NCI-H69 (cell line): ENCODE results near the gene ATP7A.

Experiments
- DNase-seq: peaks from one replicate; lab custom pipeline; 2025; lab: John Stamatoyannopoulos, UW

The ATP7A gene

DNA sequence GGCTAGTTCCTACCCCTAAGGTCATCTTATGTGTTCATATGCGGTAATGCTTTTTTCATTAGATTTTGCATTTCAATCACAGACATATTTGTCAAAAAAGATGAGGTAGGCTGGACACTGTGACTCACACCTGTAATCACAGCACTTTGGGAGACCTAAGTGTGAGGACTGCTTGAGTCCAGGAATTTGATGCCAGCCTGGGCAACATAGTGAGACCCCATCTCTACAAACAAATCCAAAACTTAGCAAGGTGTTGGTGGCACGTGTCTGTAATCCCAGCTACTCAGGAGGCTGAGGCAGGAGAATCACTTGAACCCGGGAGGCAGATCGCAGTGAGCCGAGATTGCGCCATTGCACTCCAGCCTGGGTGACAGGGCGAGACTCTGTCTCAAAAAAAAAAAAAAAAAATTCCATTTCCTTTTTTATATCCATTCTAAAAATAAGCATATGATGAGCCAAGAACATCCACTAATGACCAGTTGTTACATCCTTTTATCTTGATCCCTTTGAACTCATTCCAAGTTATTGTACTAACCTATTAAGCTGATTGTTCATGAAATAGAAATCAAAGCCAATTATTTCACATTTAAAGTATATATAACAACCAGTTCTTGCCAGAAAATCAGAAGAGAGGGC lies 35.5 kb downstream of the ATP7A start:
- DNase-seq = no peak

DNA sequence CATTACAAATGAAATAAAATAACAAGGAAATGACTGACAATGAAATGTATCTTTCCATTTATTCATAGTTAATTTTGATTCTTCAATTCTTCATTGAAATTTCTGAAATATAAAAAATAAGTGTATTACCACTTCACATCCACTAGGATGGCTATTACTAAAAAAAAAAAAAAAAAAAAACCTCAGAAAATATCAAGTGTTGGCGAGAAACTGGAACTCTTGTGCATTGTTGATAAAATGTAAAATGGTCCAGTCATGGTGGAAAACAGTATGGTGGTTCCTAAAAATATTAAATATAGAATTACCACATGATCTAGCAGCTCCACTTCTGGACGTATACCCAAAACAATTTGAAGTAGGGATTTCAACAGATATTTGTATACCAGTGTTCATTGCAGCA lies 36.1 kb downstream of the ATP7A start:
- no peak for DNase-seq

DNA sequence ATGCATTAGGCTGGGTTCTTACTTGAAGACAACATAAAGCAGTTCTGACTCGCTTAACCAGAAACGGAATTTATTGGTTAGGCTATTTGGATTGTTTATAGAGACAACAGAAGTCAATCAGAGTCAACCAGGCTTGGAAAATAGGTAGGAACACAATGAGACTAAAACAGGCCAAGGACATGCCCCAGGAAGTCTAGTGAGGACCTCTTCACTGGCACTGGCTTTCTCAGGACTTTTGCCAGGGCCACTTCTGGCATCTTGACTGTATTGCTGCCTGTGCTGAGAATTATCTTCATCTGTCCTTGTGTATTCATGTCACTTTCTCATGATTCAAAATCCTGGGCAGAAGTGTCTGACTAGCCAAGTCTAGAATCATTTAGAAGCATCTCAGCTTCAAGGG lies 39.3 kb downstream of the ATP7A start:
- no peak for DNase-seq

DNA sequence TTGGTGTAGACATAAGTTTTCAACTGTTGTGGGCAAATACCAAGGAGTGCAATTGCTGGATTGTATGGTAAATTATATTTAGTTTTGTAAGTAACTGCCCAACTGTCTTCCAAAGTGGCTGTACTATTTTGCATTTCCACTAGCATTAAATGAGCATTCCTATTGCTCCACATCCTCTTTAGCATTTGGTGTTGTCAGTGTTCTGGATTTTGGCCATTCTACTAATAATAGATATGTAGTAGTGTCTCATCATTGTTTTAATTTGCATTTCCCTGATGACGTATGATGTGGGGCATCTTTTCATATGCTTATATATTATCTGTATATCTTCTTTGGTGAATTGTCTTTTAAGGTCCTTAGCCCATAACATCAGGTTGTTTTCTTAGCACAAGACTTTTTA lies 41.7 kb downstream of the ATP7A start:
- DNase-seq = no peak

DNA sequence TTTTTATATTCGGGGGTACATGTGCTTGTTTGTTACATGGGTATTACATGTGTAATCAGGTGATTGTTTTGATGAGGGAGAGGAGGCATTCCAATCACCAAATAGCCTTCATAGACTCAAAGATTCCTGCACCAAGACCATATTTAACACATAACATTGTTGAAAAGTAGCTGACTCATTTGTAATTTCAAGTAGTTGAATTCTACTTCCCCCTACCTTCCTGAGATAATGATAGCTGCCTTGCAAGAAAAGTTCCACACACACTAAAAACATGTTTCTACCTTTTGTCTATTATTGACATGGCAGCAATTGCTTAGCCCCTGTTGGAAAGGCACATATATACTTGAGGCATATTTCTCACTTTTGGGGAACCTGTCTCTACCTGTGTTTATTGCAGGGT lies 42.8 kb downstream of the ATP7A start:
- no peak for DNase-seq

DNA sequence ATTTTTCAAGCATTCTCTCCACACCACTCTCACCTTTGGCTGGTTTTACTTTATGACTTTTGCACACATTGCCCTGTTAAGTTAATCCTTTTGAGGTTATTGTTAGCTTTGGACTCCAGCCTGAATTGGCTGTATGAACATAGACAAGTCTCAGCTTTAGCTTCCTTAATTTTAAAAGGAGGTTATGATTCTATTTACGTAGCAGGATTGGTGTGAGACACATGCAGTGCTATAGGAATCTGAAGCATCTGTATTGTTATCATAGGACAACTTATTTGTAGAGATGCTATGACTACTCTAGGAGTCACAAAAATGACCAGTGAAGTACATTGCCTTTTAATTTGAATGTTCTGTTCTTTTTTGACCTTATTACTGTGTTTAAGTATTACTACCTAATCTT lies 43.2 kb downstream of the ATP7A start:
- no peak for DNase-seq

DNA sequence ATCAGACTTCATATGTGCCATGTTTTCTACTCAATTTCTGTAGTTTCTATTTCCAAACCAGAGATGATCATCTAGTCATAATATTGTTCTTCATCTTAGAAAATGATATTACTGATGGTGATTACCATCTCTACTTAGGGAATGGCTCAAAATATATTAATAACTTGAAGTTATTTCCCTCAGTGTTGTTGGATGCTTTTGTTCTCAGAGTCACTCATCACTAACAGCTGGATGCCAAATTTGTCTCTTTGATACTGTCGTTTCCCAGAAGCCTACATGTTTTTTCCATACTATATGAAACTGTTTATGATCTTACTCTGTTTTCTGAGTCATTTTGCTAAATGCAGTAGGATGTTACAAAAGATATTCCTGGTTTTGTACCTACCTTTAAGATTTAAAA lies 50.1 kb downstream of the ATP7A start:
- no peak for DNase-seq

DNA sequence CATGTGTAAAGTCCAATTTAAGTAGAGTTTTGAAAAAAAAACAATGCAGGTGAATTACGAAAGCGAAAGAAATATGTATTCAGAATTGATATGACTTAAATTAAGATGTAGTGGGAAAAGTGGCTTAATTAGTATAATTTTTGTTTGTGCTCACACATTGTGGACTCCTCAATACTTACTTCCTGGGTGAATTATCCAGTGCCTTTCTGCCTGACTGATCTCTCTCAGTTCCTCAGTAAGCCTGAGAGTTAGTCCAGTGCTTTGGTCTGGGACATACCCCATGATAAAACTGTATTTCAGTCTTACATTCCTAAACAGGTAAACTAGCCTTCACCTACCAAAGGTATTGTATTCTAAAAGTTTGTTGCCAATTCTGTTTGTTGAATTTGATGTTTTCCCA lies 50.6 kb downstream of the ATP7A start:
- DNase-seq = no peak

DNA sequence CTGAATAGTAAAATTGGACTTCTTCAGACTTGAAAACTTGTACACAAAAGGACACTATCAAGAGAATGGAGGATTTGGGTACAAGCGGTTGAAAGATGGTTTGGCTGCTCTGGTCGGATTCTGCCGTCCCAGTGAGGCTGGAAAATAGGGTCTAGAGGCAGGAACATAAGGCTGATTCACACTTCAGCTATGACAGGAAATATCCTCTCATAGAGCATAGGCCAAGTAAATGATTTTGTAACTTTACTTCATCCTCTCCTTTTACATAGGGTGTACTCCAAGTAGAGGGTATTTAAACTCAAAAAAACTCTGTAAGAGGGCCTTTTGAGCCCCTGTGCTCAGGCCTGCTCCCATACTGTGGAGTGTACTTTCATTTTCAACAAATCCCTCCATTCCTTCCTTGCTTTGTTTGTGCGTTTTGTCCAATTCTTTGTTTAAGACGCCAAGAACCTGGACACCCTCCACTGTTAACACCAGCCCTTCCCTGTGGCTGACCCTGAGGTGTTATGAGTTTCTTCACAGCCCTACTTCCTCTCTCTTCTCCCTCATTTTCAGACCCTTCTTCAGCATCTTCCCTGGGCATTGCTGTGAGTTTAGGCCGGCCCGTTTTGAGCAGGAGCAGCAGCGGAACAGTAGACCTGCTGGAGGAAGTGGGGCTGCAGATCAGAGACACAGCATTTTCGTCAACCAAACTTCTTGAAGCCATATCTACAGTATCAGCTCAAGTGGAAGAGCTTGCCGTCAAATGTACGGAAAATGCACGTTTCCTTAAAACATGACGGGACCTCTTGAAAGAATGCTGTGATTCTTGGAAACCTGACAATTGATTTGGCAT lies 51.8 kb downstream of the ATP7A start:
- no peak for DNase-seq

DNA sequence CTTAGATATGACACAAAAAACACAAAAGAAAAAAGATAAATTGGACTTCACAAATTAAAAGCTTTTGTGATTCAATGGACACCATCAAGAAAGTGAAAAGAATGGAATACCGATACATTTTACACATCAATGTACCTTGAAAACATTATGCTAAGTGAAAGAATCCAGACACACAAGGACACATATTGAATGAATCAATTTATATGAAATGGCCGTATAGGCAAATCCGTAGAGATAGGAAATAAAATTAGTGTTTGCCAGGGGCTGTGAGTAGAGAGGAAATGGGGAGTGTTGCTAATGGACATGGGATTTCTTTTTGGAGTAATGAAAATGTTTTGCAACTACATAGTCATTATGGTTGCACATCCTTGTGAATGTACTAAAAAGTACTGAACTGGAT lies 55.9 kb downstream of the ATP7A start:
- DNase-seq = no peak

DNA sequence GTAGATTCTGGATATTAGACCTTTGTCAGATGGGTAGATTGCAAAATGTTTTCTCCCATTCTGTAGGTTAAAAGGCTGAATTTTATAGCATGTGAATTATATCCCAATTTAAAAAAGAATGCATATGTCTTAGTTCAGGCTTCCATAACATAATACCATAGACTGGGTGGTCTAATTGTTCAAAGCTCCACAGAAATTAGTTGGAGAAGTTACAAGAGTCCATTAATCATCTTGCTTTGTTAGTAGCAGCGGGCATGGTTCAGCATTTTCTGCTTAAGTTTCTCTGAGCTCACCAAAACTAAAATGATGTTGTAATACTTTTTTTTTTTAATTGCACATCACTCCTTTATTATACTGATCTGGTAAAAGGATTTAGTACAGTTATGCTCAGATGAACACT lies 57.1 kb downstream of the ATP7A start:
- DNase-seq = no peak

DNA sequence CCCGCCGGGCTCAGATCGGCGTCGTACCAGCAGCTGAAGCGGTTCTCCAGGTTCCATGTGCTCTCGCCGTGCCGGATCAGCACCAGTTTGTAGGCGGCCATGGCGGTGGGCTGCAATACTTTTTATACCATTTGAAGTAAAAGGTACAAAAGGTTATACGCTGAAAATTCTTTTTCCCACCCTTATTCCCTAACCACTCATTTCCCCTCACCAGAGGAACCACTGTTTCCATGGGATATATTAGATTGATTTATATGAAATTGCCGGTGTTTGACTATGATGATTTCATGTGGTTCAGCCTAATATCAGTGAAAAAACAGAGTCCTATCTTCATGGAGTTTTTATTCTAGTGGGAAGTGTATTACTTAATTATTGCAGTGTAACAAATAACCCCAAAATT lies 59.0 kb downstream of the ATP7A start, which contains the start of gene PGAM4:
TSS of gene PGAM4 (minus strand) at position 101 of the 400 bp plus-strand sequence. CDS start at position 101, 0 bp downstream.
- DNase-seq = no peak

DNA sequence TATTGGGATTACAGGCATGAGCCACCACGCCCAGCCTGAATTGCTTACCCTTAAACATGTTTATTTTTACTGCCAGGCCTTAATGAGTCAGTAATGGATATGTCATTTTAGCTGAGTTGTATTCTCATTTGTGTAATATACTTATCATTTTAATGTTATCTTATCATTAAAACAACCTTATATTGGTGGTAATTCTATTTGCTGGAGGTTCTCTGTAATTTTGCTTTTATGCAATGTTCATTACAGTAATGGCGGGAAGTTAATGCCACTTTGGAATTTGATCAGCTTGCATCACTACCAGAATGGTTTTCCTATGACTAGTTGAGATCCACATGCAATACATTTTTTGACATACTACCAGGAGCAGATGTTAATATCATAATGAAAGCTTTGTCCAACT lies 65.3 kb downstream of the ATP7A start:
- DNase-seq = peak; percentile 43

DNA sequence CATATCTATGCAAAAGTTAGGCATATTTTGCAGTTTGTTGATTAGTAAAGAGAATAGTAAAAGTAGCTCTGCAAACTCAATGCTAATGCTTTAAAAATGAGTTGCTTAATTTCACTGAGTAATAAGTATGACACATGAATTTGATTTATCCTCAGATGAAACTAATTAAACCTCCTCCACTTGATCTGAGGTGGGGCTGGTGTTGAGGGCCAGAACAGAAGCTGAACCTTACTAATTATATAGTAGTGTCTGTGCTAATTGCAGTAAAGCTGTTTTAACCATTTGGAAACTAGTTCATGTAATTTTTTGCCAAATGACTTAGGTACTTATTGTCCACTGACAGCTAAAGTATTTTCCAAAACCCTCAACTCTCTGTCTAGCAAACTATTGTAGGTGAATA lies 66.6 kb downstream of the ATP7A start:
- DNase-seq = peak; percentile 74

DNA sequence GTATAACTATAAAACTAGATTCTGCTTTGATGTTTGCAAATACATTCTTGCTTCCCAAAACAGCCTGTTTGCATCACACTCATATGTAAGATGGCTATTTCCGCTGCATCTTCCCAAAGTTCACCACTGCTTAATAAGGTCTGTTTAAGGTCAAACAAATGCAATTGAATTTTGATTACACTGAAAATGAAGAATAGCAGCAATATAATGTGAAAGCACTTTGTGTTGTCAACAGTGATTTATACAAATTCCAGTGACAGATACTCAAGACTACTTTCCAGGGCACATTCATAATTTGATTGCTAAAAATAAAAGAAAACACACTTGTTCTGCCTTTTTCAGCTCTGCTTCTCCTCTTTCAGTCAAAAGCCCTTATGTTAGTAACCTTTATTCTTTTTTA lies 67.0 kb downstream of the ATP7A start:
- DNase-seq = no peak

DNA sequence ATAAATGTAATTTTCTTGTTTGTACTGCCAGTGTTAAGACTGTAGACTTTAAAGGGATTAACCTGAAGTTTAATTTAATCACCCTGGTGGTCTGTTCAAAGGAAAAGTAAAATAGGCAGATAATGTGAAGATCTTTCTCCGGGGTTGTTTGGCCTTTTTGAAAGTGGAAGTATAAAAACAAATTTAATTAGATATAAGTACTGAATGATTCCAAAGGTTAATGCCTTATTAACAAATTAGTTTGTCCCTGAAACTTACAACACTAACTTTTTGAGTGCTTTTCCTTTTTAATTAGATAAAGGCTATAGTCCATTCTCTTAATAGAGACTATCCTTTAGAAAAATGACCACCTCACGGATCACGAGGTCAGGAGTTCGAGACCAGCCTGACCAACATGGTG lies 69.4 kb downstream of the ATP7A start:
- no peak for DNase-seq

DNA sequence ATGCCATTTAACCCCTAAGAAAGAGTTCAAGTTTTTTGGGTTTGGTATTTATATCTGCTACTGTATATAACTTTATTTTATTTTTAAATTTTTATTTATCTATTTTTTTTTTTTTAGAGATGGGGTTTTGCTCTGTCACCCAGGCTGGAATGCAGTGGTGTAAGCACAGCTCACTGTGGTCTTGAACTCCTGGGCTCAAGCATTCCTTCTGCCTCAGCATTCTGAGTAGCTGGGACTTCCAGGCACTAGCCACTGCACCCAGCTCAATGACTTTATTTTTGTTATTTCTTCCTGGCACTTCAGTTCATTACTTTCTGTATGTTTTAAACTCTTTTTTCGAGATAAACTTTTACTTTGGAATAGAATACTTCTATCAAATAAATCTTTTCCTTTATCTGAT lies 101.4 kb downstream of the ATP7A start:
- no peak for DNase-seq

DNA sequence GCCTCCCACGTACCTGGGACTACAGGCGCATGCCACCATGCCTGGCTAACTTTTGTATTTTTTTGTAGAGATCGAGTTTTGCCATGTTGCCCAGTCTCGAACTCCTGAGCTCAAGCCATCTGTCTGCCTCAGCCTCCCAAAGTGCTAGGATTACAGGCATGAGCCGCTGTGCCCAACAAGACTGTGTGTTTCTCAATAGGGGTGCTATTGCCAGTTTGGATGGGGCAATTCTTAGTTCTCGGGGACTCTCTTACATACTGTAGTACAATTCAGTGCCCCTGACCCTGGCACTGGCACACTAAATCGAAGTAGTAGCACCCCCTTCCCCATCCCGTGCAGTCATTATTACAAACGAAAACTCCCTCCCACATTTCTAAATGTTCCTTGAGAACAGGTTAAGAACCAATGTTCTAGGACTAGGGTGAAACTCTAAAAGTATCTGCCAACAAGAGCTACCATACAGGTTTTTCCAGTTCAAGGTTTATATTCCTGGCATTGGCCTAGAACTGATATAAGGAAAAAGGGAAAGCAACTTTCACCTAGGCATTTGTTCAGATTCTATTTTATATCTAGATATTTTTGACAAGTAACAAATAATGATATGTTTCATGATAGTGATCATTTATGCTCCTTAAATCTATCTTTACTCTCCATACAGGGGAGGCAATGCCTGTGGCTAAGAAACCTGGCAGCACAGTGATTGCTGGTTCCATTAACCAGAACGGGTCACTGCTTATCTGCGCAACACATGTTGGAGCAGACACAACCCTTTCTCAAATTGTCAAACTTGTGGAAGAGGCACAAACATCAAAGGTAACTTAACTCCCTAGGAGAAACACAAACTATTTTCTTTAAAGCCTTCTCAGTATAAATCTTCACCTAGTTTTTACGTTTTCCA lies 109.3 kb downstream of the ATP7A start:
- DNase-seq = no peak

DNA sequence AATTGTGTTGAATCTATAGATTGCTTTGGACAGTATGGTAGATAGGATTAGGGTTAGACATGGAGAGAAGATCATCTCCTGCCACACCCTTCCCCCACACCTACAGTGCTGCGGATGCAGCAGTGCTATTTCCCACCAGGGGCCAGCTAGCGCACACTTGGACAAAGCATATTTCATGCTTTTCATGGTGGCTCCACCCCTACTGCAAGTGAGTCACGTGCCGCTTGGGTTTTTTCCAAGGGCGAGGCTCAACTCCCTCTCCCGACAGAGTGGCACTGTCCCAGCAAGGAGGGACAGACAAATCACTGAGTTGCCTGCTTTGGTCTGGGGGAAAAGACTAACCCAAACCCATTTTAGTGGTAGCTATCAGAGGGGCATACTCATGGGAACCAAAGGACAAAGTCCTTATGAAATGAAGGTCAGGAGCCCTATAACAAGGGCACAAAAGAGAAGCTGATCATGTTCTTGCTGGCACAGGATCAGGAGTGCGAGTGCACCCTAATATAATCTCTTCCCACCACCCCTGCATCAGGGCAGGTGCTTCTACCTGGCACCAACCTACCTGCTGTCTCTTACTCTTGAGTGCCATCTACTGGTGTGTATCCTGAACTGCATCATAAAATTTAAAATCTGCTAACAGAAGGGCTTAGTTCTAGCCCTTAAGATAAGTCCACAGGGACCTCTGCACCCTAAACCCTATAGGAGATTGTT lies 114.0 kb downstream of the ATP7A start:
- peak; percentile 30 for DNase-seq

DNA sequence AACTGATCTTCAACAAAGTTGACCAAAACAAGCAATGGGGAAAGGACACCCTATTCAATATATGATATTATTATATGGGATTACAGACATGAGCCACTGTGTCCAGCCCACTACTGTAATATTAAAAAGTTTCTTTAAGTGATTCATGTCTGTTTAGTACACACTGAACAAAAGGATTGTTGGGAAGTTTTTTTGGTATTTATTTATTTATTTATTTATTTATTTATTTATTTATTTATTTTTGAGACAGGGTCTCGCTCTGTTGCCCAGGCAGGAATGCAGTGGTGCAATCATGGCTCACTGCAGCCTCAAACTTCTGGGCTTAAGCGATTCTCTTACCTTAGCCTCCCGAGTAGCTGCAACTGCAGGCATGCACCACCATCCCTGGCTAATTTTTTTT lies 117.3 kb downstream of the ATP7A start:
- no peak for DNase-seq

DNA sequence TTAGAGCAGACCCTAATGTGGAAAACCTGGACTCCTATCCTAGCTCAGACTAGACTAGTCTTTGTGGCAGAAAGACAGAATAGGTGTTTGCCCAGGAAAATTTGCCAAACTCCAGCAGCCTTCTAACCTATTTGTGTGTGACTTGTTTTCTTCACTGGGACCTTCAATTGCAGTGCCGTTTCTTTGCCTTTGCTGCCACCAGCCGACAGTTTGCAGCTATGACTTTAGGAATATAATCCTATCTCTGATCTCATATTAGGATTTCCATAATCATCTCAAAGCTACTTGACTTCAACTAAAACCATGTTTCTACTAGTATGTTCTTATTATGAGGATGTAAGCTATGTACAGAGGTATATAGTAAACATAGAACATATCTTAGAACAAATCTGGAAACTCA lies 119.2 kb downstream of the ATP7A start:
- DNase-seq = peak; percentile 10

DNA sequence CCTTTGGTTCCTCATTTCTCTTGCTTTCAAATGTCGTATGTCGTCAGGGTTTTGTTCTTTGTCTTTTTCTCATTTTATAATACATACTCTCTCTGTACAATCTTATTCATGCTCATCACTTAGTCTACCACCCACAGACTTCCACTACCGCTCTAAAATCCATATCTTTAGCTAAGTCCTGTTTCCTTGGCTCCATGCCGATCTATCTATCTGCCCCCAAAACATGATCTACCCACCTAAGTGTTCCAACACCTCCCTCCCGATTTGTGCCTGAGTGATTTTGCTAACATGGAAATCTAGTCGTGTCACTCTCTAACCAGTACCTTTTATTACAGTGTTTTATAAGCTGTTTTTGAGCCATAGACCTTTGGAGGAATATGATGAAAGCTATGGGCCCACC lies 124.6 kb downstream of the ATP7A start:
- DNase-seq = no peak
